AG04450 (cell line): ENCODE measurements around the gene MYO5B. TPM values are rescaled to one million over a fixed set of nuclear protein-coding genes. Genes with fewer than 3 reads are reported as not detected.
A peak's percentile ranks its signal among the peaks of the same experiment; 100 is the strongest.
"Not testable (repeated sequence)": the region's sequence is repeated elsewhere in the genome, so short reads cannot be mapped to it uniquely, and the experiment has no call there.

Experiments
- CTCF ChIA-PET: fragments of 300-600, 350-600 bp; formaldehyde crosslinking; extraction: SDS; loops from one replicate; lab custom pipeline; 2022; ENCODE audit warnings: antibody characterized with exemption, inconsistent platforms; lab: Charles Lee
- POLR2A ChIA-PET: fragments of 350-600 bp; formaldehyde crosslinking; extraction: SDS; loops from one replicate; lab custom pipeline; 2021; ENCODE audit warnings: antibody characterized with exemption, inconsistent platforms; lab: Yijun Ruan, JAX
- DNase-seq: peaks from one replicate; pipeline ENCODE4 v3.0.0-alpha.2; 2011; ENCODE audit warnings: low read depth, low spot score
- H3K27ac ChIP-seq: one replicate; pipeline ENCODE4 v1.5.1; 2012; ENCODE audit warnings: low read depth, low read length, control low read depth
- H3K27me3 ChIP-seq: one replicate; pipeline ENCODE4 v1.6.0; 2012; ENCODE audit warnings: low read length; ENCODE audit not compliant: control insufficient read depth, insufficient read depth
- H3K4me3 ChIP-seq: 2 replicates; pipeline ENCODE4 v1.5.1; 2011; ENCODE audit warnings: mild to moderate bottlenecking, low read depth, low read length, control low read depth
- H3K9me3 ChIP-seq: 2 replicates; pipeline ENCODE4 v1.5.1; 2012; ENCODE audit warnings: low read length; ENCODE audit not compliant: control insufficient read depth, insufficient read depth
- CTCF ChIP-seq: IDR thresholded peaks from 2 replicates; pipeline ENCODE4 v1.5.1; 2011; ENCODE audit warnings: low read depth, low read length, control low read depth, inconsistent platforms
- polyA plus RNA-seq: library from polyadenylated mRNA; depleted of rRNA; stranded (reverse); fragments of >200 nt; gene quantifications from 2 replicates; pipeline ENCODE4 v1.2.3, GENCODE V29; 2011; rRNA removed
- small RNA-seq: library from RNA; depleted of rRNA; stranded (forward); fragments of <200 nt; gene quantifications from one replicate; pipeline ENCODE3, GENCODE V24; 2012; ENCODE audit warnings: low read depth; ENCODE audit not compliant: insufficient read length

The MYO5B gene
- polyA plus RNA-seq, 1 experiment = 0.32 TPM

- no peak overlapping the region for H3K27ac ChIP-seq
- DNase-seq = no peak
- ChIA-PET POLR2A (no interaction called here), CTCF (interaction anchor here (2.6 to 3.4 kb wide), 2 partner anchors 72 to 276 kb away, joined by 17 to 26 read pairs; no protein-coding TSS in a partner anchor)
- H3K4me3 ChIP-seq = no peak overlapping the region
- TF ChIP-seq CTCF = no peak
- H3K9me3 ChIP-seq = no peaks in the 10 kb centered on the region
- no peaks in the 10 kb centered on the region for H3K27me3 ChIP-seq
Observed at GRCh38 chr18:49786019-49786720, 408.8 kb downstream of the MYO5B start.

GRCh38 chr18:49784427-49785185 lies 410.3 kb downstream of the MYO5B start:
- POLR2A ChIA-PET = interaction anchor here (0.6 to 1.0 kb wide), 2 partner anchors 29 kb away, joined by 3 read pairs; no protein-coding TSS in a partner anchor
- no peak for DNase-seq
- H3K9me3 ChIP-seq = no peaks in the 10 kb centered on the region
- no peak overlapping the region for H3K27ac ChIP-seq
- CTCF ChIA-PET = interaction anchor here (0.7 to 3.4 kb wide), 21 partner anchors 9 to 275 kb away, joined by 3 to 33 read pairs (median 4); partner anchors contain the start of gene LIPG
- TF ChIP-seq CTCF = peak; percentile 42
- H3K27me3 ChIP-seq = no peaks in the 10 kb centered on the region
- no peak overlapping the region for H3K4me3 ChIP-seq

- H3K4me3 ChIP-seq, DNase-seq, H3K9me3 ChIP-seq, H3K27me3 ChIP-seq, H3K27ac ChIP-seq: not testable (repeated sequence)
- ChIA-PET POLR2A (interaction anchor here (1.0 kb wide), 1 partner anchor 30 kb away, joined by 3 read pairs; no protein-coding TSS in a partner anchor), CTCF (interaction anchor here (0.8 to 3.4 kb wide), 15 partner anchors 10 to 274 kb away, joined by 3 to 33 read pairs (median 5); partner anchors contain the start of gene LIPG)
Observed at GRCh38 chr18:49783631-49784030, 411.3 kb downstream of the MYO5B start.

- Histone ChIP-seq H3K4me3 (no peak overlapping the region), H3K27ac (no peak overlapping the region), H3K9me3 (no peaks in the 10 kb centered on the region), H3K27me3 (peaks cover 2% of the 10 kb centered on the region)
- ChIA-PET POLR2A (no interaction called here), CTCF (no interaction called here)
- no peak for TF ChIP-seq CTCF
- no peak for DNase-seq
Observed at GRCh38 chr18:49778826-49779465, 416.0 kb downstream of the MYO5B start.

Small RNAs within 50 kb of the gene (small RNA-seq; reads per million reads assigned to genes)
- gene RF00019 (not detected), gene RF00283 (not detected), gene RN7SL310P (not detected), gene RNA5SP457 (not detected), gene SCARNA17 (not detected)

Other genes with a start within 250 kb of the MYO5B start
- 0.24 and 0.26 TPM in 2 replicates for gene CFAP53, start 71.3 kb upstream of the MYO5B start, polyA plus RNA-seq
- 35.3 and 39.5 TPM in 2 replicates for gene MBD1, start 86.4 kb upstream of the MYO5B start, polyA plus RNA-seq
- 23.6 and 24.5 TPM in 2 replicates for gene CXXC1, start 92.5 kb upstream of the MYO5B start, polyA plus RNA-seq
- gene SKA1, start 179.9 kb upstream of the MYO5B start, polyA plus RNA-seq = 3.5 and 6.2 TPM in 2 replicates